Kidney capillary endothelial cell (primary cell): ENCODE data around the gene CCL4L2.
"Not testable (repeated sequence)": the region's sequence is repeated elsewhere in the genome, so short reads cannot be mapped to it uniquely, and the experiment has no call there.

ENCODE experiments used
- DNase-seq: peaks from one replicate; pipeline ENCODE4 v3.0.0-alpha.2; 2018; ENCODE audit warnings: low spot score

CCL4L2 gene

DNA sequence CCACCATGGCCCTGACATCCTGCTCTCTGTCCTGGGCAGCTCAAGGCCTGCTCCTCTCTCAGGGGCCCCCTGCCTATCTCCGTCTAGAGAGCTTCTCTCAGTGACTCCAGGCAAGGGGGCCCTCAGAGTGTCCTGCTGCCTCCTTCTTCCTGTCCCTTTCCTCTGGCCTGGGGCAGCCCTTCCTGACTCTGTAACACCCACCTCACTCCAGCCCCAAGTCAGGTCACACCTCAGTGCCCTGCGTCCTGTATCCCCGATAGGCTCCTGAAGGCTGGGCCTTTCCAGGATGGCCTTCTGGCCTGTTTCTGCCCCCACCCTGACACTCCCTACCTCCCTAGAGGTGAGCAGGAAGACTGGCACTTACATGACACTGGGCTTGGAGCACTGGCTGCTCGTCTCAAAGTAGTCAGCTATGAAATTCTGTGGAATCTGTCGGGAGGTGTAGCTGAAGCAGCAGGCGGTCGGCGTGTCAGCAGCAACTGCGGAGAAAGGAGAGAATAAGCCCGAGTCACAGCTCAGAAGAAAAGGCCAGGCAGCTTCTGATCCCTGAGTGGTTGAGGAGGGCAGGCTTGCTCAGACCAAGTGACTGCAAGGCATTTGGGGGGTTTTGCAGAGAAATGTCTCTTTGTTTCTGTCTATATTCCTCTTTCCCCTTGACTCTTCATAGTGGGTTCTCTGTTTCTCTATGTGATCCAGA, 15.3 kb upstream of the CCL4L2 start:
- DNase-seq = no peak

DNA sequence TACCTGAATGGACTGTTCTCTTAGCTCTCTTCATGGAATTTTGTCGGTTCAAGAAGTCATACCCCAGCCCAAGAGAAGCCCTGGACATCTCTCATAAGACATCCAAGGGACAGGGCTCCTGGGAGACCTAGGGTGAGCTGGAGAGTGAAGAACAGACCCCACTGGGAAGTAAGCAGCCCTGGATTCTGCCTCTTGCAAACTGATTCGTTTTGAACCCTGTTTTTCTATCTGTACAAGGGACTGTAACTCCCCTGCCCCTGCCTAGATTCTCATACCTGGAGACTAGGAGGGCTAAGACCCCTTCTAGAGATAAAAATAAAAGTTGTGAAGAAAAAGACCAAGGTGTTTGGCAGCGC, 14.8 kb upstream of the CCL4L2 start:
- no peak for DNase-seq

DNA sequence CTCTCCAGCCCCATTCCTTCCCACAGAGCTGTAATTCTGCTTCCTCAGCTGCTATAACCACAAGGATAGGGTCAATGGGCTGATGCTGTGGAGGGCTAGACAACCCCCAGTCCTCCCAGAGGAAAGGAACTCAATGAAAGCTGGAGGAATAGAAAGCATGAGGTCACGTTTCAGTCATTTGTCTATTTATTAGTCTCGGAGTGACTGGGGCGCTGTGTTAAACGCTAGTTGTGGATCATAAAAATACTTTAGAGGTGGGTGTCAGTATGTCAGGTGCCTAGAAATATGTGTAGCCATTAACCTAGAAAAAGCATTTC, 13.5 kb upstream of the CCL4L2 start:
- DNase-seq = no peak

DNA sequence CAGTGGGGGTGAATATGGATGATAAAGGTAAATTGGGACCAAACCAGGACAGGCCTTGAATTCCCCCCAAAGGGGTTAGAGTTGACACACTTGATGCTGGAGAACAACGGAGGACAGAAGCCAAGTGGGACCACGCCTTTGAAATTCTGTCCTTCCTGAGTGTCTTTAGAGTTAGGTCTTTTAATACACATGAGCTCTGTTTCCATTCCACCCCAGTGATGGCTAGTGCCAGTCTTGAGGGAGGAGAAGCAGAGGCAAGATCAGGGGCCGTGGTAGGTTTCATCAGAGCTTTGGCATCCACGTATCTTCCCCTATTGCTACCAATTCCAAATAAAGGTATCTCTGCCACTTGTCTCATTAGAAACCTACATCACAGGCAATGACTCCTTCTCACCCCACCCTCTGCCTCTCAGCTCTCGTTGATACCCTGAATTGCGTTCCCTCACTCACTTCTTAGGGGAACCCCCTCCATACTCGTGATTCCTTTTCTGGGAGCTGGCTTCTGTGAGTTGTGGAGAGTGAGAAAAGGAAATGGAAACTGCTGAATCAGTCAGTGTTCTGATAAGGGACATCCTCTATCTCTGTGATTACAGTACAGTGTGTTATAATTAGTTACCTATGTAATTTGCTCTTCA, 11.9 kb upstream of the CCL4L2 start:
- DNase-seq = no peak

DNA sequence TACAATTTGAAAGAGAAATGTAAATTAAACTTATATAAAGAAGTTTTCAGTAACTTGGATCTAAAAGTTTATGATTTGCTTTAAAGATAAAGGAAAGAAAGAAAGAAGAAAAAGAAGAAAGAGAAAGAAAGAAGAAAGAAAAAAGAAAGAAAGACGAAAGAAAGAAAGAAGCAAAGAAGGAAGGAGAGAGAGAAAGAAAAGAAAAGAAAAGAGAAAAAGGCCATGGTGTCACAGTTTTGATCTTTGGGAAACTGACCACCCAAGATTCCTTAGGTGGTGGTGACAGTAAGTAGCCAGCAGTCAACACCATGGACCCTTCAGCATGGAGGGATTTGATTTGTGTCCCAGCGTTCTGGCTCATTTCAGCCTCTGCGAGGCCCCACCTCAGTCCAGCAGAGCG, 9.8 kb upstream of the CCL4L2 start:
- not testable (repeated sequence) for DNase-seq

DNA sequence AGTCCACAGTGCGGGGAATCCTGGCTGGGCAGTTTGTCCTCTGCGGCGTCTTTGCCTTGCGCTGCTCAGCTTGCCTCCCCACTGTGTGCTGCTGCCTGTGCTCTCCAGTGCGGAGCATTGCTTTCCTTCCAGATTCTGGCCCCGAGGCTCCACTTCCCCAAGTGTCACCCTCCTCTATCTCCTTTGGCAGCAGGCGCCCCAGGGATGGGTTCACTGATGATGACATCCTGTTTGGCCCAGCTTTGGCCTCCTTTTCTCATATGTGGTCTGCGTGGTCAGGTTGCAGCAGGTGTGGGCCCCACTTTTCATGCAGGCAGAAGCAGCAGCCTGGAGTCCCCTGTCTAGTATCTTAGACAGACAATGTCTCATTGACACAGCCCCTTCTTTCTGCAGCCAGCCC, 9.4 kb upstream of the CCL4L2 start:
- DNase-seq = not testable (repeated sequence)

DNA sequence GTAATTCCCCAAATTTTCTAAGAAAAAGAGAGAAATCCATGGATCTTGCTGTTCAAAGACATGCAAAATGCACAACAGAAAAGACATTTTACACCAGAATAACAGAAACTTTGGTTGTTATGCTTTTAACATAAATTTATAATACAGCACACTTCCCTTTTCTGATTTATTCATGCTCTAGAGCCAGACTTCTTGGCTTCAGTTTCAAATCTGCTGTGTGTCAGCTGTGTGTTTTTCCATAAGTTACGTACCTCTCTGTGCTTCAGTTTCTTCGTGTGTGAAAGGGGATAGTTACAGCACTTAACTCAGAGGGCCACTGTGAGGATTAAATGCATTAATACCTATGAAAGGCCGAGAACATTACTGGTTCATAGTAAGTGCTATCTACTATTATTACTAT, 7.5 kb upstream of the CCL4L2 start:
- no peak for DNase-seq

DNA sequence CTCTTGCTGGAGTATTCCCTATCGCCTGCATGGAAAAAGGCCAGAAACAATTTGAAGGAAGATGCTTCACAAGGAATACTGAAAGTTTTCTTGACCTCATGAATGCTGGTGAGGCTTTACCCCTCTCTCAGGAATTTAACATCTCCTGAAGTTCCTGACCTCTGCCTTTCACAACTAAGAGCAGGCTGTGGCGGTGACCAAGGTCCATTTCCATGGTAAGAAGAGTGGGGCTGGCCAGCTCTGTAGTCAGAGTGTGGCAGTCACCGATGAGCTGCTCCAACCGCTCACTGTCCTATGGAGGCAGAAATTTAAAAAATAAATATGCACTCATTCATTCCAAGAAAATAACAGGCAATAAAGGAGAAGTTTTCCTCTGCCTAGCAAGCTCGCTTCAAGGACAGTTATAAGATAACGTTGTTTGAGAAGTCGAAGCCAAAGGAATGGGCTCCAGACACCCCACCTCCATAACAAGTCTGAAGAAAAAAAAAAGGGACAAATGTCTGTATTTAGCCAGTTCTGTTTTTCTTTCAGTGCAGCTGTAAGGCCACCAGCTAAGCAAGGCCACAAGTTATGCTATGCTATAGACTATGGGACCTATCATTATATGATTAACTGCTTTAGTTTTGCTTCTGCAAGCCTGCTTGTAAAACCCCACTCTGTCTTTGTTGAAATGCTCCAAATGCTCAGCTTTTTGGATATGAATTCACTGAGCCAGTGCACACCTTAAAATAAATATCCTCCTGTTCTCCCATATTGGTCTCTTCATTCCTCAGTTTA, 6.0 kb upstream of the CCL4L2 start:
- no peak for DNase-seq

DNA sequence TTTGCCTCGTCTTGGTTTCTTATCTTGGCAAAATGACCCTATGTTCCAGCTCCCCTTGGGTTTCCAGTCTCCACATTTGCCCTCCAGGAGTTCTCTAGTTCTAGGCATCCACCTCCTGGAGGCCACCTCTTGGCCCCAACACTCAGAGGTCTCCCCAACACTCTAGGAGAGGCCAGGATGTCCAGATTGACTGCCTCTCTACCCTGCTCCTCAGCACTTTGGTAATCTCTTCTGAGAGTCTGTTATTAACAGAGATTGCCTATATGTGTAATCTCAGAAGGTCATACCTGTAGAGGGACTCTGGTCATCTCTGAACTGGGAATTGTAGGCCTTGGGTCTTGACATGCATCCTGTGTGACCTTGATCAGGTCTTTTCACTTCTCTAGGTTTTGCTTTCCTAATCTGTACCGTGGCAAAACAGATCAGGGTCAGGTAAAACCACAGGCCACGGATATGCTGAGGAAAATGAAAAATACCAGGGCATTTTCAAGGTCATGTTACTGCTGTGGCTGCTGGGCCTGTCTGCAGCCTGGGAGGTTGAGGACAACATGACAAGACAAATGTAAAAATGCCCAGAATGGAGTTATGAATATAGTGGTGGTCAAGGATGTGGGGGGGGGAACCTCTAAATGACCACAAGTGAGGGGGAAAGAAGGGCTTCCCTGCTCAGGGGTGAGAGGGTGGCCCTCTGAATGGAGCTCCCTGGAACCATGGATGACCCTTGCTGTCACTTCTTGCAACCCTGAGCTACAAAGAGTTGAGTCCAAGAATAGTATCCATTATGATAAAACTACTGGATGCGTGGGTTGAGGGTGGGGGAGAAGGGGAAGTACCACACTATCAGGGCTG, 5.0 kb upstream of the CCL4L2 start:
- DNase-seq = no peak

DNA sequence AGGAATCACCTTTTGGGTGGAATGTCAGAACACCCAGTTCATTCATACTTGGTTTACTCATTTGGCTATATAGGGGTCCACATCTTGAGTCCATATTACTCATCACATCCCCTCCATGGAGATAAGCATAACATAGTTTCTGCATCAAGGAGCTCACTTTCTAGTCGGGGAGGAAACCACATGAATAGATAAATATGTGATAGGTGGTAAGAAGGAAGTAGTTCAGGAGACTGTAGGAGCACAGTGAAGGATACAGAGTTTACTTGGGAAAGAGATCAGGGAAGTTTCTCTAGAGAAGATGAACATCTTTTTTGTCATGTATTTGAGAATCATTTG, 4.4 kb upstream of the CCL4L2 start:
- not testable (repeated sequence) for DNase-seq

DNA sequence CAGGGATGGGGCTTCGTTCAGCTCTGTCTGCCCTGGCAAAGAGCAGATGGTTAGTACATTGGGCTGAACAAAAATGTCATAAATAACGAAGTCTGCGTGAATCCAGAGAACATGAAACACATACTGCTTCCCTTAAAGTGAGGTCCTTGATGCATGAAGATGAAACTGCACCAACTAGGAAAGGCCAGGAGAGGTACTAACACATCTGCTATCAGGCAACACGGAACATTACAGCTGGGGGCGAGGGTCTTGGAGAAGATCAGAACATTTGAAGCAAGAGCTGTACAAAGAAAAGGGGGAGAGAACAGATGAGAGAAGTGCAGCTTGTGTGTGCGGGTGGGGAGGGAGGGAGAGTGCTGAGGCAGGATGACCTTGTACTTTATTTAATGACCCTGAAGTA, 3.5 kb upstream of the CCL4L2 start:
- not testable (repeated sequence) for DNase-seq

DNA sequence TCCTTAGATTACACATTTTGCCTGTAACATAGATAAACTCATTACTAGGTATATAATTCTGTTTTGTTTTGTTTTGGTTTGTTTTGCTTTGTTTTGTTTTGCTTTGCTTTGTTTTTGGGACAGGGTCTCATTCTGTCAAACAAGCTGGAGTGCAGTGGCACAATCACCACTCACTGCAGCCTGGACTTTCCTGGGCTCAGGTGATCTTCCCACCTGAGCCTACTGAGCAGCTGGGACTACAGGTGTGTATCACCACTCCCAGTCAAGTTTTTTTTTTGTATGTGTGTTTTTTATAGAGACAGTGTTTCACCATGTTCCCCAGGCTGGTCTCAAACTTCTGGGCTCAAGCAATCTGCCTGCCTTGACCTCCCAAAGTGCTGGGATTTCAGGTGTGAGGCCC, 1.3 kb upstream of the CCL4L2 start:
- no peak for DNase-seq

DNA sequence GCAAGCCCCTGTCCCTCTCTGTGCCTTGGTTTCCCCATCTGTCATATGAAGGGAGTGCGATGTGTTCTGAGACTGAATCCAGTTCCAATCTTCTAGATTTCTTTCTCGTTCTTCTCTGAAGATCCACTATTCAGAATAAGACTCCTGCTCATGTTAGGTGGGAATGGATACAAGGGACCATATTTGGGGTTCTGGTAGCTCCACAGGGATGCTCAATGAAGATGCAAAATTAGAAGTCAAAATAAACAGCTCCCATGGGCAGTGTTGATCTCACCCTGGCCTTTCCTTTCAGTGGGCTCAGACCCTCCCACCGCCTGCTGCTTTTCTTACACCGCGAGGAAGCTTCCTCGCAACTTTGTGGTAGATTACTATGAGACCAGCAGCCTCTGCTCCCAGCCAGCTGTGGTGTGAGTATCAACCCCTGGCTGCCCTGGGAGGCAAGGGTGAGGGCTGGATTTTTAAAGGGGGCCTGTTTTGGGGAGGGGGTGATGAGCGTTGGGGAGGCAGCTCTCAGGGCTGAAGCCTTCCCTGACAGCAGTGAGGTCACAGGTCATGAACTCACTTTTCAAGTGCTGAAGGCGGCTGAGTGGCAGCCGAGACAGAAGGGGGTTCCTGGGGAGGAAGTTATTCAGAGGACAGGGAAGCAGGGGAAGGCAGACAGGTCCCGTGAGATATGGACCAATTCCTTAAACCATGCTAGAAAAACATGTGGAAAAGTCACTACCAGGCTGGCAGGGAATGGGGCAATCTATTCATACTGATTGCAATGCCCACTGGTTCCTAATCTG, 815 bp downstream of the CCL4L2 start:
- not testable (repeated sequence) for DNase-seq

DNA sequence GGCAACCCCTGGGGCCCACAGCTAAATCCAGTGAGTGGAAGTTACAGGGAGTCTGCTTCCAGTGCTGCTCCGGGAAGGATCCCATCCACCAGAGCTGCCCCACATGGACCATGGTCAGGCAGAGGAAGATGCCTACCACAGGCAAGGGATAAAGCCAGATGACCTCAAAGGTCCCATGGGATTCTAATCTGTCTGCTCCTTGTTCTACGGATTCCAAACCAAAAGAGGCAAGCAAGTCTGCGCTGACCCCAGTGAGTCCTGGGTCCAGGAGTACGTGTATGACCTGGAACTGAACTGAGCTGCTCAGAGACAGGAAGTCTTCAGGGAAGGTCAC, 1.4 kb downstream of the CCL4L2 start:
- DNase-seq = no peak

DNA sequence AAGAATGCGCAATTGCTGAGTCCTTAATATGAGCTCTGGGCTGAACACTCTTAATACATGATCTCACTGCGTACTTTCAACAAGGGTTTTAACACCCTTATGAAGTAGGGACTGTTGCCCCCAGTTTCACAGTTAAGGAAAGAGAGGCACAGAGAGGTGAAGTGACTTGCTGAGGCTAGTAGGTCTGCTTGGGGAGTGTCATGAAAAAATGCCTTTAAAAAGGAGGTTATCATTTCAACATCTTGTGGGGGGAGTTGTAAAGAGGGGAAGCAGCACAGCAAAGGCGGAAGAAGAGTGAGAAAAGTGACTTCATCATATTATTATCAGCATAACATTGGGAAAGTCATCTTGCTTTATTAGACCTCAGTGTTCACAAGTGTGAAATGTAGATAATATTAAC, 2.1 kb downstream of the CCL4L2 start:
- DNase-seq = no peak

DNA sequence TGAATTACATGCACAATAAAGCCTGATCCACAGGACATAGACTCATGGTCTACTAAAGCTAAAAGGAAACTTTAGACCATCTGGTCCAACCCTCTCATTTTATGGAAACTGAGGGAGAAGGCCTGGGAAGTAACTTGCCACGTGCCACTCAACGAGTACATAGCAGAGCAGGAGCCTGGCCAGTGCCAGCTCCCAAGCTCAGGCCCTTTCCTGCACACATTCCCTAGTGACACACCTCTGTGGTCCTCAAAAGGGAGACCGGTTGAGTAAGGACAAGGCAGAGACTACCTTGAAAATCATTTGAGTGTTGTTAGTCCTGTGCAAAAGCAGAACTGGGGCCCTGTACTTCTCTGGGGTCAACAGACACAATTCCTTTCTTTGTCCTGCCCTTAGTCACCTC, 2.8 kb downstream of the CCL4L2 start:
- DNase-seq = no peak

DNA sequence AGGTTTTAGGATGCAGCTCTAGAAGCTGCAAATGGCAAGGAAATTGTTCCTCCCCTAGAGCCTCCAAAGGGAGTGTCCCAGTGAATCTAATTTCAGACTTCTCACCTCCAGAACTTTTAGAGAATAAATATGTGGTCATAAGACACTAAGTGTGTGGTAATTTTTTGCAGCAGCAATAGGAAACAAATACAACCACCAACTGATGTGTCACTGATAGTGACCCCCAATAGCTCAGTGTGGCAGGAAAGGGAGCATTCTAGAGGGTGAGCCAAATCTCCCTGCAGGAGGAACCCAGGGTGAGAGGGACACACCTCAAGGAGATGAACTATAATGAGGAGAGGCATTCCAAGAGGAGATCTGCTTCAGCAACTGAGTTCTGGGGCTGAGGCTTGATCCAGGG, 4.1 kb downstream of the CCL4L2 start:
- no peak for DNase-seq

DNA sequence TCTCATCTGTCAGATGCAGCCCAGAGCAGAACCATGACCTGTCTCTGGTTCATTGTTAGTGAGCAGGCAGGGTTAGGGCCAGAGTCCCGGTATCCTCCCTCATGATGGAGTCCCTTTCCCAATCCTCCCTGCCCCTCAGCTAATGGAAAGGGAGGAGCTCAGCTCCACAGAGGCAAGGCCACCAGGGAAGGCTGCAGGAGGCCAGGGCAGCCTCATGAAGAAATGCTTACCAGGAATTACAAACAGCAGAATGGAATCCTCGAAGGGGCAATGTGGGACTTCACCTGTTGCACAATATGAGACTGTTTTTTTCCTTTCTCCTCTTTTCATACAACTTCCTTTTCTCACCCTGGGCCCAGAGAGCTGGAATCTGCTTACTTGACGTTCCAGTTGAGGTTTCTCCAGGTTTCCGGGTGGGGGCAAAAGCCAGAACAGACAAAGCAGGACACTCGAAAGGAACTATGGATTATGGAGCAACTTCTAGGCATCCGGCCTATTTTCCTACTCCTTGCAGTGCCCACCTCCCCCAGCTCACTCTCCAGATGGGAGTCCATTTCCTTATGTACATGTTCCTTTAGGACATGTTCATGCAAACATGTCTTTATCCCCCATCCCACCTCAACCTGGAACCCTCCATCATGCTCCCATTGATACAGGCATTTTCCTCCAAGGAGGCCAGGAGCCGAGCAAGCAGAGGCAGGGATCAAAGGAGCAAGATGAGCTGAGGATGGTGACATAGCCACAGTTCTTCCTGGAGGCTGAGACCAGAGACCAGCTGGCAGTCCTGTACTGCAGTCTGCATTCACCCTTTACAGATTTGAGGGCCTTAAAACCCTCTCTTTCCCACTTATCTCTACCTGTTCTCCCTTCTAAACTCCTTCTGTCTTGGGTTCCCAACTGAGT, 4.8 kb downstream of the CCL4L2 start:
- not testable (repeated sequence) for DNase-seq

DNA sequence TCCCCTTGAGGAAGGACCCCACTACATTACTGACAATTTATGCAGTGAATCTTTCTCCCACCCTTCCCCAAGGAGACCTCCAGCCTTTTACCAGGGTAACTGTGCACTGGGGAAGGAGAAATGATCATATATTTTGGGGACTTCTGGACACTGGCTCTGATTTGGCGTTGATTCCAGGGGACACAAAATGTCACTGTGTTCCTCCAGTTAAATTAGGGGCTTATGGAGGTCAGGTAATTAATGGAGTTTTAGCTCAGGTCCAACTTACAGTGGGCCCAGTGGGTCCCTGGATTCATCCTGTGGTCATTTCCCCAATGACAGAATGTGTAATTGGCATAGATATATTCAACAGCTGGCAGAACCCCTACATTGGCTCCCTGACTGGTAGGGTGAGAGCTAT, 8.7 kb downstream of the CCL4L2 start:
- DNase-seq = not testable (repeated sequence)

DNA sequence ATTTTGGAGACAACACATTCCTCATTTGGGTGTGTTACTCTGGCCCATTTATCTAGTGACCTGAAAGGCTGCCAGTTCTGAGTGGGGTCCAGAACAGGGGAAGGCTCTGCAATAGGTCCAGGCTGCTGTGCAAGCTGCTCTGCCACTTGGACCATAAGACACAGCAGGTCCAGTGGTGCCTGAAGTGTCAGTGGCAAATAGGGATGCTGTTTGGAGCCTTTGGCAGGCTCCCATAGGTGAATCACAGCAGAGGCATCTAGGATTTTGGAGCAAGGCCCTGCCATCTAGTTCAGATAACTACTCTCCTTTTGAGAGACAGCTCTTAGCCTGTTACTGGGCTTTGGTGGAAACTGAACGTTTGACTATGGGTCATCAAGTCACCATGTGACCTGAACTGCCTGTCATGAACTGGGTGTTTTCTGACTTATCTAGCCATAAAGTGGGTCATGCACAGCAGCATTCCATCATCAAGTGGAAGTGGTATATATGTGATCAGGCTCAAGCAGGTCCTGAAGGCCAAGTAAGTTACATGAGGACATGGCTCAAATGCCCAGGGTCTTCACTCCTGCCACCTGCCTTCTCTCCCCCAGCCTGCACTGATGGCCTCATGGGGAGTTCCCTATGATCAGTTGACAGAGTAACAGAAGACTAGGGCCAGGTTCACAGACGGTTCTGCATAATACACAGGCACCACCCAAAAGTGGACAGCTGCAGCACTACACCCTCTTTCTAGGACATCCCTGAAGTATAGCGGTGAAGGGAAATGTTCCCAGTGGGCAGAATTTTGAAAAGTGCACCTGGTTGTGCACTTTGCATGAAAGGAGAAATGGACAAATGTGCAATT, 10.1 kb downstream of the CCL4L2 start:
- DNase-seq = not testable (repeated sequence)
